DOHH2 (cell line): ENCODE measurements around the gene KCNN1.
A peak's percentile ranks its signal among the peaks of the same experiment; 100 is the strongest.

Source experiments
- H3F3A ChIP-seq: fragments of 200-600 bp; sonication (generic), shearing (Covaris generic); 2 replicates; pipeline ENCODE4 v1.6.0; 2016; ENCODE audit warnings: antibody characterized with exemption, mild to moderate bottlenecking; ENCODE audit not compliant: control insufficient read depth, insufficient read depth
- H3K27ac ChIP-seq: fragments of 200-600 bp; sonication (generic); 2 replicates; pipeline ENCODE4 v1.5.1; 2014; ENCODE audit warnings: low read depth, mild to moderate bottlenecking, low read length, moderate library complexity
- H3K27me3 ChIP-seq: fragments of 200-600 bp; sonication (generic); 2 replicates; pipeline ENCODE4 v1.6.1; 2014; ENCODE audit warnings: mild to moderate bottlenecking, low read length, mixed read lengths; ENCODE audit not compliant: control insufficient read depth
- H3K36me3 ChIP-seq: fragments of 200-600 bp; sonication (generic); 2 replicates; pipeline ENCODE4 v1.6.1; 2014; ENCODE audit warnings: mild to moderate bottlenecking, low read length, moderate library complexity, mixed read lengths; ENCODE audit not compliant: control insufficient read depth
- H3K4me1 ChIP-seq: fragments of 200-600 bp; sonication (generic); 2 replicates; pipeline ENCODE4 v1.6.1; 2014; ENCODE audit warnings: mild to moderate bottlenecking, low read length, mixed read lengths; ENCODE audit not compliant: control insufficient read depth
- H3K4me2 ChIP-seq: fragments of 200-600 bp; sonication (generic); 2 replicates; pipeline ENCODE4 v1.6.0; 2014; ENCODE audit warnings: mild to moderate bottlenecking, low read length, moderate library complexity
- H3K4me3 ChIP-seq: fragments of 200-600 bp; sonication (generic); 2 replicates; pipeline ENCODE4 v1.5.1; 2014; ENCODE audit warnings: mild to moderate bottlenecking, low read length, mixed read lengths
- H3K79me2 ChIP-seq: fragments of 200-600 bp; sonication (generic); 2 replicates; pipeline ENCODE4 v1.6.1; 2014; ENCODE audit warnings: mild to moderate bottlenecking, low read length, mixed read lengths; ENCODE audit not compliant: control insufficient read depth
- H3K9me2 ChIP-seq: fragments of 200-600 bp; sonication (generic); replicated peaks from 2 replicates; pipeline ENCODE4 v1.6.1; 2014; ENCODE audit warnings: mild to moderate bottlenecking, low read length, mixed read lengths; ENCODE audit not compliant: control insufficient read depth
- H3K9me3 ChIP-seq: fragments of 200-600 bp; sonication (generic); 2 replicates; pipeline ENCODE4 v1.6.1; 2014; ENCODE audit warnings: antibody characterized with exemption, low read length, mixed read lengths; ENCODE audit not compliant: control insufficient read depth, insufficient read depth
- H4K20me1 ChIP-seq: fragments of 200-600 bp; sonication (generic); 2 replicates; pipeline ENCODE4 v1.6.0; 2014; ENCODE audit warnings: low read depth, mild to moderate bottlenecking, antibody characterized with exemption, low read length, moderate library complexity; ENCODE audit not compliant: control insufficient read depth, insufficient read depth
- EZH2phosphoT487 ChIP-seq: fragments of 200-600 bp; sonication (generic); IDR thresholded peaks from 2 replicates; pipeline ENCODE4 v1.6.1; 2017; ENCODE audit warnings: borderline replicate concordance, mild to moderate bottlenecking, antibody characterized with exemption, low read length, moderate library complexity, mixed read lengths
- TF ChIP-seq, protein P1 (sequence below): fragments of 200-600 bp; sonication (generic); IDR thresholded peaks from one replicate; pipeline ENCODE4 v1.5.1; 2014; ENCODE audit warnings: antibody characterized with exemption, mild to moderate bottlenecking, low read depth, low read length; ENCODE audit not compliant: poor library complexity, severe bottlenecking

KCNN1 gene

DNA sequence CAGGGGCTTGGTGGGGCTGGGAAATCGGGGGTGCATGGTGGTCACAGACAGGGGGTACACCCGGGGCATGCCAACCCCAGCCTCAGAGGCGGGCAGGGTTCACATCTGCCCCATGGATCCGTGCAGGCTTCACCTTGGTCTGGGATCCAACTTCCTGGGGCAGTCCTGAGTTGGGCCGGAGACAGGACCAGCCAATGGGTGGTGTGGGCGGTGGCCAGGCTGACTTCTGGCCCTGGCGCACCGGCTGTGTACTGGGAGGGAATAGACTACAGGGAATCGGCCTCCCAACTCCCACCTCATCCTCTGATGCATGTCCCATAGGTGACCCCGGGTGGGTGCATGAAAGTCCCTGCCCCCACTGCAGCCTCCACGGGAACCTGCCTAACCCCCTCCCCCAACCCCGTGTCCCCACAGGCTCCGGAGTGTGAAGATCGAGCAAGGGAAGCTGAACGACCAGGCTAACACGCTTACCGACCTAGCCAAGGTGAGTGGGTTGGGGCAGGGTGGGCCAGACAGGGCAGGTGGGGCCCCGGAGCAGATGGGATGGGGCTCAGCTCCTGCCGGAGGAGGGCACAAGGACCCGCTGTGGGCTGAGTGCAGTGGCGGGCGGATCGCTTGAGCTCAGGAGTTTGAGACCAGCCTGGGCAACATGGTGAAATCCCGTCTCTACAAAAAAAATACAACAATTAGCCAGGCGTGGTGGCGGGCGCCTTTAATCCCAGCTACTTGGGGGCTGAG lies 26.3 kb downstream of the KCNN1 start:
- Histone ChIP-seq H3K36me3 (no peaks in the 10 kb centered on the region), H3K9me3 (no peaks in the 10 kb centered on the region), H3K4me3 (no peak overlapping the region), H3K79me2 (no peaks in the 10 kb centered on the region), H3F3A (no peaks in the 10 kb centered on the region), H3K9me2 (no peaks in the 10 kb centered on the region), H3K4me2 (no peak overlapping the region), H4K20me1 (no peaks in the 10 kb centered on the region), H3K4me1 (peaks cover 17% of the 10 kb centered on the region), H3K27ac (no peak overlapping the region), H3K27me3 (no peaks in the 10 kb centered on the region)
- TF ChIP-seq EZH2phosphoT487, result no peak
- TF ChIP-seq, protein P1, sequence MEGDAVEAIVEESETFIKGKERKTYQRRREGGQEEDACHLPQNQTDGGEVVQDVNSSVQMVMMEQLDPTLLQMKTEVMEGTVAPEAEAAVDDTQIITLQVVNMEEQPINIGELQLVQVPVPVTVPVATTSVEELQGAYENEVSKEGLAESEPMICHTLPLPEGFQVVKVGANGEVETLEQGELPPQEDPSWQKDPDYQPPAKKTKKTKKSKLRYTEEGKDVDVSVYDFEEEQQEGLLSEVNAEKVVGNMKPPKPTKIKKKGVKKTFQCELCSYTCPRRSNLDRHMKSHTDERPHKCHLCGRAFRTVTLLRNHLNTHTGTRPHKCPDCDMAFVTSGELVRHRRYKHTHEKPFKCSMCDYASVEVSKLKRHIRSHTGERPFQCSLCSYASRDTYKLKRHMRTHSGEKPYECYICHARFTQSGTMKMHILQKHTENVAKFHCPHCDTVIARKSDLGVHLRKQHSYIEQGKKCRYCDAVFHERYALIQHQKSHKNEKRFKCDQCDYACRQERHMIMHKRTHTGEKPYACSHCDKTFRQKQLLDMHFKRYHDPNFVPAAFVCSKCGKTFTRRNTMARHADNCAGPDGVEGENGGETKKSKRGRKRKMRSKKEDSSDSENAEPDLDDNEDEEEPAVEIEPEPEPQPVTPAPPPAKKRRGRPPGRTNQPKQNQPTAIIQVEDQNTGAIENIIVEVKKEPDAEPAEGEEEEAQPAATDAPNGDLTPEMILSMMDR, result no peak

DNA sequence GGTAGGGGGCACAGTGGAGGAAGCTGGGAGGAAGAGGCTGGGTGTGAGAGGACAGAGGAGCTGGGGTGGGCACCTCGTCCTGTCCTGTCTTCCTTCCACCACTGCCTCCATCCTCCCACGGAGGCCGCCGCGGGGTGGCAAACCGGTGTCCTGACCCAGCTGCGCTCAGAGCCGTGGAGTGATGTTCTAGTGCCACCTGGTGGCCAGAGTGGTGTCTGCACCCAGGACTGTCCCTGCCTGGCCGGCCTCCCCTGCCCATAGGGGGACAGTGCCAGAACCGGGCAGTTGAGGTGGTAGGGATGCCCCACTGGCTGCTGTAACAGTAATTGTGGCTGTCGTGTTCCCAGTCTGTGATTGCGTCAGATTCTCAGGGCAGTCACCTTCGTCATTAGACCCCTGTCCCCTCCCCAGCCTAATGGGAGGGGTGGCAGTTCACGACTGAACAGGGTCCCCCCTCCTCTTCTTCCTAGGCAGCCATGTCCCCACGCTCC lies 30.0 kb downstream of the KCNN1 start:
- H3K36me3 ChIP-seq, result no peaks in the 10 kb centered on the region
- H3K4me1 ChIP-seq, result peaks cover 33% of the 10 kb centered on the region
- H4K20me1 ChIP-seq, result no peaks in the 10 kb centered on the region
- TF ChIP-seq EZH2phosphoT487, result no peak
- TF ChIP-seq, protein P1, result peak; percentile 98
- peaks cover 6% of the 10 kb centered on the region for H3K79me2 ChIP-seq
- H3F3A ChIP-seq, result peaks cover 2% of the 10 kb centered on the region; the same call in 1 of the 2 replicates
- peak overlapping the region; percentile 66 for H3K4me2 ChIP-seq
- no peaks in the 10 kb centered on the region for H3K9me3 ChIP-seq
- H3K27me3 ChIP-seq, result no peaks in the 10 kb centered on the region
- peak overlapping the region; percentile 55; the same call in 1 of the 2 replicates for H3K27ac ChIP-seq
- no peaks in the 10 kb centered on the region for H3K9me2 ChIP-seq
- H3K4me3 ChIP-seq, result peak overlapping the region; percentile 72

DNA sequence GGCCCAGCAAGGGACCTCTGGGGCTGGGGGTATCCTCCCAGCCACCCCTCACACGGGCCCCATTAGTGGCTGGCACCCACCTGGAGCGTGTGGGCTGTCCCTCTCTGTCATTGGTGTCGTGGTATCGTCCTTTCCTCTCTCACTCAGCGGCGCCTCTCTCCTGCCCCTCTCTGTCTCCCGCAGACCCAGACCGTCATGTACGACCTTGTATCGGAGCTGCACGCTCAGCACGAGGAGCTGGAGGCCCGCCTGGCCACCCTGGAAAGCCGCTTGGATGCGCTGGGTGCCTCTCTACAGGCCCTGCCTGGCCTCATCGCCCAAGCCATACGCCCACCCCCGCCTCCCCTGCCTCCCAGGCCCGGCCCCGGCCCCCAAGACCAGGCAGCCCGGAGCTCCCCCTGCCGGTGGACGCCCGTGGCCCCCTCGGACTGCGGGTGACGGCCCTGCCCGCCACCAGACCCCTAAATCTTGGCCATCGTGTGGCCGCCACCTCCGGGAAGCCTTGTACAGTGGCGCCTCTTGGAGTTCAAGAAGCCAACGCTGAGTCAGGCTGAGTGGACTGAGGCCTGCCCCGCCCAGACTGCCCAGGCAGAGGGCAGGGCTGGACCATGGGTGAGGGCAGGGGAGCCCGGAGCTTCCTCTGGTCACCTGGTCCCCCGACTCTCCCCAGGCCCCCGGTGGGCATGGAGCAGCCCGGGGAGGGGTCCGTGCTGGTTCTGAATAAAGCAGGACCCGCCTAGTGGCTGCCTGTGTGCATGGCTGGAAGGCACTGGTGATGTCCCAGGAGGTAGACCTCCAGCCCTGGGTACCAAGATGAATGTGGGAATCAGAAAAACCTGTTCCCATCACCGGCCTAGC lies 31.3 kb downstream of the KCNN1 start:
- H3K9me3 ChIP-seq, result no peaks in the 10 kb centered on the region
- no peaks in the 10 kb centered on the region for H3K27me3 ChIP-seq
- H3K4me1 ChIP-seq, result peaks cover 44% of the 10 kb centered on the region
- H3K36me3 ChIP-seq, result peaks cover 4% of the 10 kb centered on the region; the same call in 1 of the 2 replicates
- no peaks in the 10 kb centered on the region for H3K9me2 ChIP-seq
- H4K20me1 ChIP-seq, result no peaks in the 10 kb centered on the region
- peak overlapping the region; percentile 66 for H3K4me2 ChIP-seq
- H3K4me3 ChIP-seq, result peak overlapping the region; percentile 72
- H3K27ac ChIP-seq, result peak overlapping the region; percentile 55
- H3K79me2 ChIP-seq, result peaks cover 19% of the 10 kb centered on the region
- H3F3A ChIP-seq, result peaks cover 2% of the 10 kb centered on the region; the same call in 1 of the 2 replicates
- TF ChIP-seq EZH2phosphoT487, result no peak
- TF ChIP-seq, protein P1, result peak; percentile 69
